T1000 (cell line): ENCODE results near the gene HES1.

Experiments
- DNase-seq: peaks from one replicate; lab custom pipeline; 2025; ENCODE audit warnings: mixed read lengths; lab: John Stamatoyannopoulos, UW

The HES1 gene

DNA sequence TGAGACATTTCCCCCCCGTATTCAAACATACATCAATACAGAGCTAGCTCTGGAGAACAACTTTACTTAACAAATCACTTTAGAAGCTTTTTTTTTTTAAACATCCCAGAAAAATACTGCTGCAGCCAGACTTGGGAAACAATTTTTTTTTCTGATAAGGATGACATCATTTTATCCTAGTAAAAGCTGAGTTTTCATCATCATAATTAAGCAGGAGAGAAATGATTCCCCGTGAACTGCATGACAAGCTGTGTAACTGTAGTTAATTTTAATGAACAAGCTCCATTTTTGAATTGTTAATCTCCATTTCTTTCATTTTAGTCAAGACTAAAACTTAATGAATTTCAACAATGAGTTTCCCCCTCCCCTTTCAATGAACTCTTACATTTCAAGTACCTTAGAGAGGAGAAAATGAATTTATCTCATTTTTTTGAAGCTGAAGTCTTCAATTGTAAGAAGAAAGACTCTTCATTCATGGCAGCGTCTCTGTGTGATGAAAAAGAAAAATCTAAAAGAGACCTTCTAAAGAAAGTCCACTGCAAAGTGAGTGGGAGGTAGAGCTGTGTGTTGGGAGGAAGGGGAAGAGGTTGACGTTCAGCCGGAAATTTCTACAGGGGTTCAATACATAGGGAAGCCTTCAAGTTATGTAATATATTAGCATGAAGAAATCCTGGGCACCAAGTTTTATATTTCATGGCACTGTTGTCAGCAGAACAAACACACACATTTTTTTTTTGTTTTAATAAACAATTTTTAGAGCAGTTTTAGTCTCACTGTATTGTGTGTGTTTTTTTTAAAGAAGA is 31.7 kb downstream of the HES1 start:
- no peak for DNase-seq

DNA sequence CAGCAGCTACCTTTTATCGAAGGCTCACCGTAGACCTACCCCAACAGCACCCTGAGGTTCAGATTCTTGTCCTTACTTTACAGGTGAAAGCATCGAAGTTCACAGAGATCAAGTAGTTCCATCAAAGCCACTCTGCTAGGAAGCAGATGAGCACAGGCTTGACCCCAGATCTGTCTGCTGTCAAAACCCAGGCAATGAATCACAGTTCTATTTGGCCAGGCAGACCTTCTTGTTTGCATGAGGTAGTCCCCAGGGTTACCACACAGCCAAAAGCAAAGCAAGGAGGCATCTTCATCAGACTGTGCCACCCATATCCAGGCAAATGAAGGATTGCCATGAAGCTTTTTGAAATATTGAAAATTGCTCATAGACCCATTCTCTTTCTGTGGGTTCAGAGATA is 33.0 kb downstream of the HES1 start:
- no peak for DNase-seq

GRCh38 chr3:194169595-194169994 is 33.6 kb downstream of the HES1 start:
- DNase-seq = no peak

- DNase-seq = no peak
Observed at GRCh38 chr3:194170793-194171192, 34.8 kb downstream of the HES1 start.

DNA sequence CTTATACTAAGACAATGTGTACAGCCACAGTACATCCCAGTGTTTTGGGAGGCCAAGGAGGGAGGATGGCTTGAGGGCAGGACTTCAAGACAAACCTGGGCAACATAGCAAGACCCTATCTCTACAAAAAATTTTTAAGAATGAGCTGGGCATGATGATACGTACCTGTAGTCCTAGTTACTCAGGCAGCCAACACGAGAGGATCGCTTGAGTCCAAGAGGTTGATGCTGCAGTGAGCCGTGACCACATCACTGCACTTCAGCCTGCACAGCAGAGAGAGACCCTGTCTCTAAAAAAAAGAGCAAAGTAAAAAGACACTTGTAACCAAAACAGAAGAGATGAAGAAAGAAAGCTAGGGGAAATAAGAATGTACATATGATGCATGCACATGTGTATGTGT is 38.5 kb downstream of the HES1 start:
- no peak for DNase-seq

DNA sequence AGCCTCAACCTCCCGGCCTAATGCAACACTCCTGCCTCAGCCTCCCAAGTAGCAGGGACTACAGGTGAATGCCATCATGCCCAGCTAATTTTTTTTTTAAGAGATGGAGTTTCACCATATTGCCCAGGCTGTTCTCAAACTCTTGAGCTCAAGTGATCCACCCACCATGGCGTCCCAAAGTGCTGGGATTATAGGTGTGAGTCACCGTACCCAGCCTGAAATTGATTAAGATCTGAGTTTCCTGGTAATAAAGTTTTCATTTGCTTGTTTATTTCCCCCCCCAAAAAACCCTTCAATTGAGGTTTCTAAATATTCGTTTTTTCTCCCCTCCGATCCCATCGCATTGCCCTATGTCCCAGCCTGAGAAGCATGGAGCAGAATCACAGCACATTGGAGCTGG is 39.0 kb downstream of the HES1 start:
- DNase-seq = no peak

- no peak for DNase-seq
Observed at GRCh38 chr3:194176274-194176991, 40.5 kb downstream of the HES1 start.

GRCh38 chr3:194177141-194177540 is 41.2 kb downstream of the HES1 start:
- no peak for DNase-seq

GRCh38 chr3:194178128-194178527 is 42.2 kb downstream of the HES1 start:
- DNase-seq = no peak

DNA sequence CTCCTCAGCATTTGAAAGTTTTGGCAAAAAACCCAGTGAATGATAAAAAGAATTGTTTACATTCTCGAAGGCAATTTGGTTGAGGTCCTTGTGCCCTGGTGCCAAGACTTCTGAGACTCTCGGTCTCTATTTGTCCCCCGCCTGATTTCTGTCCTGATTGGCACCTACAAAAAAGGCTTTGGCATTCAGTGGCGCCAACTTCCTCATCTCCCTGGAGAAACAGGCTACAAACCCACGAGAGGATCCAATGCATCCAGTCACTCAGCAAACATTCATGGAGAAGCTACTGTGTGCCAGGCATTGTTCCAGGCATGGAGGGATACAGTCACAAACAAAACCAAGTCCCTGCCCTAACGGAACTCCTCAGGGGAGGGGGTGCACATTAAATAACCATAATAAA is 42.7 kb downstream of the HES1 start:
- DNase-seq = no peak

DNA sequence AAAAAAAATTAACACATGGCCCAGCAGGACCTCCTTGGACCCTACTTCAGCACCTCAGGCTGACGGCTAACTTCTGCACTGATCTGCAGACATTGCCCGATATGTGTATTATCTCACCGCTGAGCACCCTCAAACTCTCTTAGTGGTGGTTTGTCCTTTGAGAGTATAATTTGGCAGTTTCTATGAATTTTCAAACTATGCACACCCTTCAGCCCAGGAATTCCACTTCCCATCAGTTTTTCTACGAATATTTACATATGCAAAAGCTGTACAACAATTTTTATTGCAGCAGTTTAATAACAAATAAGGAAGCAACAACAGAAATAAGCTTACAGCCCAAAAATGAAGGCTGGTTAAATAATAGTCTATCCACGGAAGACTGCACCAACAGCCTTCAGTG is 44.6 kb downstream of the HES1 start:
- no peak for DNase-seq

- no peak for DNase-seq
Observed at GRCh38 chr3:194181612-194182529, 45.9 kb downstream of the HES1 start.

- DNase-seq = no peak
Observed at GRCh38 chr3:194183271-194183670, 47.3 kb downstream of the HES1 start.

DNA sequence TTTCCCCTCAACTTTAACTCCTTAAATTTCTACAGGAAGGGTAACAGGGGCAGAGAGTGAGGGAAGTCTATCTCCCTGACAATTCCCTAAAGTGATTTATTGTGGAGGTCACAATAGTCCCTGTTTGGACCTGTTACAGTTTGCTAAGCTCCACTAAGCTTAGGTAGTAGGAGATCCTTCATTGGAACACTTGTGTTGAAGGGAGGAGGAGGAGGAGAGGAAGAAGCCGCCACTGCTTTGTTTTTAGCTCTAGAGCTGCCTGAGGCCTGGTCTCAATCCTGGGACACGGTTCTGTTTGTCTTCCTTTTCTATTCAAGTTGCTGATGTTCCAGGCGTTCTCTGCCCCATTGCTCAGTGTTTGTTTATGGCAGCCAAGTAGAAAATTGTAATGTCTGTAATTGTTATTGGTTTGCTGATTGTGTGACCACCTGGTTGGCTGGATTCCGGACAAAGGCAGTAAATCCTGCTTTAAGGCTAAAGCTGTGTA is 48.4 kb downstream of the HES1 start:
- no peak for DNase-seq

DNA sequence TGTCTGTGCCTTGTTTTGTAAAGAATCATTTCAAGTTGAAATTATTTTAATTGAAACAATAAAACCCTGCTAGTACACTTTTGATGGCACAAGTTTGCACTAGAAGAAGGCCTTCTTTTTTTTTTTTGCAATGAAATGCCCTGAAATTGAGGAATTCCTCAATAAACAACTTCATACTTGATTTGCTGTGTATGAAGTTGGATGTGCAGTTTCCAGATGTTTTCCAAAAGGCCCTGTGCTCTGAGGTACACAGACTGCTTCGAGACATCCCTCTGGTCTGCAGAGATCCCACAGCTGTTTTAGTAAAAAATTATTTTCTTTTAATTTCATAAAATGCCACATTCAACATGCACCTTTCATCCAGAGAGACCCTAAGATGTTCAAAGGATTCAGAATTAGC is 48.9 kb downstream of the HES1 start:
- DNase-seq = no peak

- no peak for DNase-seq
Observed at GRCh38 chr3:194185221-194185620, 49.3 kb downstream of the HES1 start.

DNA sequence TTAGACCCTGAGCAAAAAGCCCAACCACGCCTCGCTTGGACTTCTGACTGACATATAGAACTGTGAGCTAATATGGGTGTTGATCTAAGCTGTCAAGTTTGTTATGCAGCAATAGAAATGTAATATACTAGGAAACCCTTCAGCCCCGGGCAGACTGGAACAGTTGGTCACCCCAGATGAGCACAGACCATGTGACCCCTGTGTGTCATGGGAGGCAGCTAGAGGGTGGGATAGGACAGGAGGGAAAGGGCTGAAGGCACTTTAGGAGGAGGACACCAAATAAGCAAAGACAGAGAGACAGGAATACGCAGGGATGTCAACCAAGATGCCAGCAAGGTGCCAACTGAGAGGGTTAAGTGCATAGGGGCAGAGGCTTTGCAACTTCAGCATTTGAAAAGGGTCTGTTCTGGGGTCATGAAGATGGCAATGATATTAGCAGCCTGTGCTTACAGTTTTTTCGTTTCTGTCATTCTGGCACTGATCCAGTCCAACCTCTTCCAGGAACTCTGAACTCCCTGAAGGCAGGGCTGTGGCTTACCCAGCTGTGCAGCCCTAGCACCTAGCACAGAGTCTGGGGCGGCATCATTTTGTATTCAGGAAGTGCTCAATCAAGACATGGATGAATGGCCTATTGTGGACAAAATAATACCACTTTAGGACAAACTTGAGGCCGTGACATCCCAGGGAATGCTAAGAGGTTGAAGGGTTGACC is 51.4 kb downstream of the HES1 start:
- DNase-seq = no peak
